Ishikawa (cell line): ENCODE results near the gene SPATA33.

Experiments used
- CEBPB ChIP-seq: IDR thresholded peaks from 2 replicates; pipeline ENCODE4 v1.6.1; 2012
- CREB1 ChIP-seq: IDR thresholded peaks from 2 replicates; pipeline ENCODE4 v1.6.1; 2012; ENCODE audit warnings: low read depth
- EGR1 ChIP-seq: IDR thresholded peaks from 2 replicates; pipeline ENCODE4 v1.6.1; 2012
- EP300 ChIP-seq: IDR thresholded peaks from 2 replicates; pipeline ENCODE4 v1.6.1; 2012; ENCODE audit warnings: borderline replicate concordance
- FOXM1 ChIP-seq: IDR thresholded peaks from 2 replicates; pipeline ENCODE4 v1.6.1; 2012; ENCODE audit warnings: low read depth, borderline replicate concordance
- NFIC ChIP-seq: IDR thresholded peaks from 2 replicates; pipeline ENCODE4 v1.6.1; 2012
- RAD21 ChIP-seq: IDR thresholded peaks from 2 replicates; pipeline ENCODE4 v1.6.1; 2012; ENCODE audit warnings: low read depth
- TAF1 ChIP-seq: IDR thresholded peaks from 2 replicates; pipeline ENCODE4 v1.6.1; 2012; ENCODE audit warnings: low read depth, mild to moderate bottlenecking
- TCF12 ChIP-seq: IDR thresholded peaks from 2 replicates; pipeline ENCODE4 v1.6.1; 2012; ENCODE audit warnings: low read depth
- TEAD4 ChIP-seq: IDR thresholded peaks from 2 replicates; pipeline ENCODE4 v1.6.1; 2012
- USF1 ChIP-seq: IDR thresholded peaks from 2 replicates; pipeline ENCODE4 v1.6.1; 2012
- YY1 ChIP-seq: IDR thresholded peaks from 2 replicates; pipeline ENCODE4 v1.6.1; 2012; ENCODE audit warnings: low read depth
- ZBTB7A ChIP-seq: IDR thresholded peaks from 2 replicates; pipeline ENCODE4 v1.6.1; 2012; ENCODE audit warnings: low read depth
- TF ChIP-seq, protein P1 (sequence below): IDR thresholded peaks from 2 replicates; pipeline ENCODE4 v1.6.1; 2012
- TF ChIP-seq, protein P2 (sequence below): IDR thresholded peaks from 2 replicates; pipeline ENCODE4 v1.6.1; 2012; ENCODE audit warnings: low read depth, mild to moderate bottlenecking

Gene SPATA33

GRCh38 chr16:89688395-89688794 lies 30.8 kb downstream of the SPATA33 start:
- TF ChIP-seq FOXM1 (no peak), EGR1 (no peak), TAF1 (no peak), USF1 (no peak), CREB1 (no peak), TEAD4 (no peak), TCF12 (no peak), NFIC (no peak), EP300 (no peak), RAD21 (no peak)
- TF ChIP-seq, protein P1, sequence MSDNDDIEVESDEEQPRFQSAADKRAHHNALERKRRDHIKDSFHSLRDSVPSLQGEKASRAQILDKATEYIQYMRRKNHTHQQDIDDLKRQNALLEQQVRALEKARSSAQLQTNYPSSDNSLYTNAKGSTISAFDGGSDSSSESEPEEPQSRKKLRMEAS: no peak

DNA sequence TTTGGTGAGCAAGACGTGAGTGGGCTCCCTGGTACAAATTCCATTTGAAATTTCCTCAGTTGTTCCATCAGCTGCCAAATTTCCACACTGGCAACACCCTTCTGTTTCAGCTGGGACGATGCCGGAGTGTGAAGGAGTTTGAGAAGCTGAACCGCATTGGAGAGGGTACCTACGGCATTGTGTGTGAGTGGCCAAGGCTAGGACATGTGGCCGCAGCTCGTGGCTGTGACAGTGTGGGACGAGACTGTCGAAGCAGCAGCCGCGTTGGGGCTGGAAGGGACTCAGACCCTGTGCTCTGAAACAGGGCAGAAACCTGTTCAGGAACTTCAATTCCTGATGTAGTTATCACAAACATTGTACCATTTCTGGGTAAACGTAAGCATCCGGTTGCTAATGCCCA lies 31.5 kb downstream of the SPATA33 start:
- TF ChIP-seq RAD21: no peak
- no peak for TF ChIP-seq TCF12
- TF ChIP-seq CEBPB: no peak
- no peak for TF ChIP-seq TEAD4
- TF ChIP-seq EGR1: no peak
- TF ChIP-seq YY1: no peak
- TF ChIP-seq, protein P2, sequence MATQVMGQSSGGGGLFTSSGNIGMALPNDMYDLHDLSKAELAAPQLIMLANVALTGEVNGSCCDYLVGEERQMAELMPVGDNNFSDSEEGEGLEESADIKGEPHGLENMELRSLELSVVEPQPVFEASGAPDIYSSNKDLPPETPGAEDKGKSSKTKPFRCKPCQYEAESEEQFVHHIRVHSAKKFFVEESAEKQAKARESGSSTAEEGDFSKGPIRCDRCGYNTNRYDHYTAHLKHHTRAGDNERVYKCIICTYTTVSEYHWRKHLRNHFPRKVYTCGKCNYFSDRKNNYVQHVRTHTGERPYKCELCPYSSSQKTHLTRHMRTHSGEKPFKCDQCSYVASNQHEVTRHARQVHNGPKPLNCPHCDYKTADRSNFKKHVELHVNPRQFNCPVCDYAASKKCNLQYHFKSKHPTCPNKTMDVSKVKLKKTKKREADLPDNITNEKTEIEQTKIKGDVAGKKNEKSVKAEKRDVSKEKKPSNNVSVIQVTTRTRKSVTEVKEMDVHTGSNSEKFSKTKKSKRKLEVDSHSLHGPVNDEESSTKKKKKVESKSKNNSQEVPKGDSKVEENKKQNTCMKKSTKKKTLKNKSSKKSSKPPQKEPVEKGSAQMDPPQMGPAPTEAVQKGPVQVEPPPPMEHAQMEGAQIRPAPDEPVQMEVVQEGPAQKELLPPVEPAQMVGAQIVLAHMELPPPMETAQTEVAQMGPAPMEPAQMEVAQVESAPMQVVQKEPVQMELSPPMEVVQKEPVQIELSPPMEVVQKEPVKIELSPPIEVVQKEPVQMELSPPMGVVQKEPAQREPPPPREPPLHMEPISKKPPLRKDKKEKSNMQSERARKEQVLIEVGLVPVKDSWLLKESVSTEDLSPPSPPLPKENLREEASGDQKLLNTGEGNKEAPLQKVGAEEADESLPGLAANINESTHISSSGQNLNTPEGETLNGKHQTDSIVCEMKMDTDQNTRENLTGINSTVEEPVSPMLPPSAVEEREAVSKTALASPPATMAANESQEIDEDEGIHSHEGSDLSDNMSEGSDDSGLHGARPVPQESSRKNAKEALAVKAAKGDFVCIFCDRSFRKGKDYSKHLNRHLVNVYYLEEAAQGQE: no peak

DNA sequence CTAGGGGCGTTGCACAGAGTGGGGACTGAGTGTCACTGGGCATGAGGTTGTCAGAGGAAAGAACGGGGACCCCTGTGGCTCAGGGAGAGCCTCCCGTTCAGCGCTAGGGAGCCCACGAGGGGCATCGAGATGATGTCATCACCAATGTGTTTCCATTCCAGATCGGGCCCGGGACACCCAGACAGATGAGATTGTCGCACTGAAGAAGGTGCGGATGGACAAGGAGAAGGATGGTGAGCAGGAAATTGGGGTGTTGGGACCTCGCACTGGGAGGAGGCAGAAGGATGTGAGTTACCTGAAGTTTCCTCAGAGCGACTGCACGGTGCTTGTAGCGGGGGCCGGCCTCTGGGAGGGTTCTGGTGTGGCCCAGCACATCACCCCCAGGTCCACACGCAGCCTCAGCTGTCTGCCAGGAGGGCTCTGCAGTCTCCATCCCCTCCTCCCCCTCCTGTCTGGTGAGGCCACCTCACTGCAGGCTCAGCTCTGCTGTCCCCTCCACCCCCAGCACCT lies 32.8 kb downstream of the SPATA33 start:
- no peak for TF ChIP-seq ZBTB7A
- no peak for TF ChIP-seq NFIC
- TF ChIP-seq RAD21: no peak
- no peak for TF ChIP-seq EP300
- TF ChIP-seq, protein P1: no peak
- TF ChIP-seq EGR1: no peak
- no peak for TF ChIP-seq CEBPB
- TF ChIP-seq FOXM1: no peak
- TF ChIP-seq TAF1: no peak
- no peak for TF ChIP-seq USF1
- no peak for TF ChIP-seq TEAD4
- TF ChIP-seq CREB1: no peak
- TF ChIP-seq, protein P2: no peak
- no peak for TF ChIP-seq TCF12
- TF ChIP-seq YY1: no peak

GRCh38 chr16:89691231-89691985 lies 33.8 kb downstream of the SPATA33 start:
- TF ChIP-seq ZBTB7A: no peak
- TF ChIP-seq EGR1: no peak
- no peak for TF ChIP-seq USF1
- TF ChIP-seq CREB1: no peak
- TF ChIP-seq TEAD4: no peak
- TF ChIP-seq TAF1: no peak
- TF ChIP-seq TCF12: no peak
- TF ChIP-seq FOXM1: no peak

DNA sequence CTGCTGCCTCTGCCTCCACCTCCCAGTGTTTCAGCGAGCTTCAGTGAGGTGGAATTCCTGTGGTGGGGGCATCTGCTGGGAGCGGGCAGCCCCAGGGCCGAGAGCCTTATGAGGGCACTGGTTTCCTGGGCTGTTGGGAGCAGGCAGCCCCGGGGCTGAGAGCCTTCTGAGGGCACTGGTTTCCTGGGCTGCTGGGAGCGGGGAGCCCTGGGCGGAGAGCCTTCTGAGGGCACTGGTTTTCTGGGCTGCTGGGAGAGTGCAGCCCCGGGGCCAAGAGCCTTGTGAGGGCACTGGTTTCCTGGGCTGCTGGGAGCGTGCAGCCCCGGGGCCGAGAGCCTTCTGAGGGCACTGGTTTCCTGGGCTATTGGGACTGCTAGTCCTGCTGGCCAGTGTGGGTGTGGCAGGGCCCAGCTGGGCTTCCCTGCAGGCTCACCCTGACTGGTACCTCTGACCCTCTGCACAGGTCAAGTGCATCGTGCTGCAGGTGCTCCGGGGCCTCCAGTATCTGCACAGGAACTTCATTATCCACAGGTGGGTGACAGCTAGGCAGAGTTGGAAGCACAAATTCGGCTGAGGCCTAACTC lies 34.4 kb downstream of the SPATA33 start:
- TF ChIP-seq TAF1 (no peak), TEAD4 (no peak), NFIC (no peak), EP300 (no peak), EGR1 (no peak), FOXM1 (no peak), CREB1 (no peak), TCF12 (no peak), RAD21 (no peak), YY1 (no peak), USF1 (no peak), ZBTB7A (no peak), CEBPB (no peak)
- TF ChIP-seq, protein P1: no peak
- TF ChIP-seq, protein P2: no peak
